ENCODE measurements around the gene SLC4A3. TPM values are rescaled to one million over a fixed set of nuclear protein-coding genes. Genes with fewer than 3 reads are reported as not detected.

SLC4A3 gene
- total and polyA plus RNA-seq, 2 of the 8 experiments (the other 6 are each of a cell fraction or from before 2014, with no cell fraction given) = 4.8 to 7.4 TPM

DNA sequence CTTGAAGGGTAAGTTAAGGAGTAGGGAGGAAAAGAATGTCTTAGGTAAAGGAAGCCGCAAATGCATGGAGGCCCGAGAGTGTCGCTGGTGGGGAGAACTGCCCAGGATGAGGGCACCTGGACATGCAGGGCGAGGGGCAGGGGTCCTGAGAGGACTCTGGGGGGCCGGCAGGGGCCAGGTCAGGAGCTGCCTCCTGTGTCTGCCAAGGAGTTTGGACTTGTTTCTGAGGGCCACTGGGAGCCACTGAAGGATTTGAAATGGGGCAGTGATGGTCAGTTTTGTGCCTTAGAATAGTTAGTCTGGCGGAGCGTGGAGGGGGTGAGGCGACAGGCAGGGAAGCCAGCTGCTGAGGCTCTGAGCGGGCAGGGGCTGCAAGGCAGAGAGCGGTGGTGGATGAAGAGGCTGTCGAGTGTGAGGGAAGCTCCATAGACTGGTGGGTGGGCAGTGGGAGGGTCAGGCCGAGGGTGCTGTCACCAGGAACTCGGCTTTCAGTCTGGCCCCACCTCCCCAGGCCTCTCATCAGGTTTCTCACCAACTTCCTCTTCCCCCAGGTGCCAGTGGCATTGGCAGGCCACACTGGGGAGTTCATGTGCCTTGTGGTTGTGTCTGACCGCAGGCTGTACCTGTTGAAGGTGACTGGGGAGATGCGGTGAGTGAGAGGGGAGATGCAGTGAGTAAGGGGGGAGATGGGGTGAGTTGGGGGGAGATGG, 14.7 kb upstream of the SLC4A3 start:
- CTCF ChIA-PET (ENCODE audit: partially characterized antibody) = interaction anchor here (0.7 to 18.7 kb wide), 8 partner anchors 10 to 118 kb away, joined by 3 to 356 read pairs (median 4); partner anchors contain the start of gene SLC4A3
- Histone ChIP-seq H2BK12ac (ENCODE audit: low read depth, low read length) (no peak overlapping the region), H3K4me3 (ENCODE audit: extremely low read depth in 1 of 4, insufficient read depth in 2 of 4, low read depth in 3 of 4, low read length in 4 of 4) (no peak overlapping the region), H3K79me2 (ENCODE audit: control insufficient read depth in 1 of 2, insufficient read depth in 2 of 2, low read length in 2 of 2) (no peaks in the 10 kb centered on the region), H4K20me1 (replicated peaks in 1 of 2; ENCODE audit: control insufficient read depth in 1 of 2, insufficient read depth in 2 of 2, low read length in 2 of 2) (peaks cover 0 to 3% of the 10 kb centered on the region in 2 experiments), H2AK5ac (ENCODE audit: low read depth, low read length) (no peak overlapping the region), H3K36me3 (ENCODE audit: control insufficient read depth in 2 of 4, insufficient read depth in 4 of 4, low read length in 3 of 4) (peaks cover 0 to 6% (median 2%) of the 10 kb centered on the region in 4 experiments; a peak in 5 of 8 replicates), H3K23me2 (ENCODE audit: low read depth, low read length) (no peaks in the 10 kb centered on the region), H3K9ac (replicated peaks in 1 of 4; ENCODE audit: extremely low read depth in 1 of 4, low read depth in 3 of 4, low read length in 3 of 4) (no peak overlapping the region), H3K79me1 (ENCODE audit: low read depth, low read length) (no peaks in the 10 kb centered on the region; the same call in 1 of the 2 replicates), H3K4me2 (ENCODE audit: insufficient read depth in 1 of 2, low read depth in 2 of 2, low read length in 2 of 2) (no peak overlapping the region), H2AFZ (ENCODE audit: low read length) (no peak overlapping the region), H2BK20ac (ENCODE audit: low read length) (no peak overlapping the region), H4K5ac (ENCODE audit: insufficient read length, low read depth, low read length) (no peak overlapping the region), H3K4me1 (replicated peaks in 1 of 4; ENCODE audit: control insufficient read depth in 3 of 4, insufficient read depth in 4 of 4, low read length in 3 of 4) (no peaks in the 10 kb centered on the region; a peak in 1 of 7 replicates), H3K4ac (replicated peaks; ENCODE audit: insufficient read length, low read depth, low read length) (no peak overlapping the region), H3K27me3 (replicated peaks in 1 of 4; ENCODE audit: control insufficient read depth in 3 of 4, extremely low read depth in 1 of 4, insufficient read depth in 3 of 4, low read length in 3 of 4) (no peaks in the 10 kb centered on the region), H3K27ac (ENCODE audit: low read depth, low read length) (no peak overlapping the region), H4K8ac (ENCODE audit: extremely low read depth, insufficient read depth, low read length) (no peak overlapping the region), H3K9me3 (ENCODE audit: insufficient read depth in 2 of 2, low read depth in 1 of 2, low read length in 1 of 2) (no peaks in the 10 kb centered on the region), H2BK5ac (ENCODE audit: low read depth, low read length) (no peak overlapping the region), H3K23ac (ENCODE audit: insufficient read length) (no peak overlapping the region), H2BK15ac (ENCODE audit: low read length) (no peak overlapping the region), H2BK120ac (replicated peaks; ENCODE audit: low read depth, low read length) (no peak overlapping the region), H3K18ac (ENCODE audit: extremely low read depth, low read length) (no peak overlapping the region), H4K91ac (replicated peaks; ENCODE audit: insufficient read length, low read length) (no peak overlapping the region), H3K56ac (replicated peaks; ENCODE audit: insufficient read length, low read depth, low read length) (no peak overlapping the region), H3K14ac (ENCODE audit: insufficient read length) (no peak overlapping the region)
- FAIRE-seq (no peak), DNase-seq (ENCODE audit: low read depth in 1 of 2, low spot score in 2 of 2) (no peak)
- WGBS, 2 experiments (ENCODE audit: extremely low coverage in 1 of 2, insufficient coverage in 1 of 2, insufficient read length in 1 of 2, insufficient replicate concordance in 2 of 2, low coverage in 1 of 2, low lambda C conversion rate in 2 of 2, missing lambda C conversion rate in 1 of 2) = 86% methylated on average over 13 of the region's 15 CpGs; no CpG with 5 or more reads in 1 of the 2 experiments
- POLR2A ChIA-PET (ENCODE audit: partially characterized antibody) = interaction anchor here (1.0 to 2.1 kb wide), 7 partner anchors 10 to 62 kb away, joined by 3 to 6 read pairs (median 4); partner anchors contain the start of genes INHA, OBSL1 and STK11IP
- TF ChIP-seq JUN (IDR thresholded peaks at IDR 0.05; ENCODE audit: low read depth, low read length) (no peak), MAFK (IDR thresholded peaks at IDR 0.05; ENCODE audit: low read depth, low read length) (no peak), BCL11A (IDR thresholded peaks at IDR 0.05; ENCODE audit: low read depth in 2 of 2, low read length in 2 of 2) (no peak), GABPA (IDR thresholded peaks at IDR 0.05; ENCODE audit: borderline replicate concordance, insufficient read depth, low read length) (no peak), SAP30 (IDR thresholded peaks at IDR 0.05; ENCODE audit: insufficient read depth, insufficient replicate concordance, low read length) (no peak), EP300 (IDR thresholded peaks at IDR 0.05; ENCODE audit: borderline replicate concordance in 1 of 2, low read depth in 2 of 2, low read length in 2 of 2) (no peak), CBX5 (IDR thresholded peaks at IDR 0.05; ENCODE audit: low read depth, low read length) (no peak), POLR2AphosphoS5 (IDR thresholded peaks at IDR 0.05; ENCODE audit: low read depth, low read length) (no peak), GTF2F1 (IDR thresholded peaks at IDR 0.05; ENCODE audit: borderline replicate concordance, low read depth, low read length) (no peak), CBX8 (IDR thresholded peaks at IDR 0.05; ENCODE audit: borderline replicate concordance, low read depth, low read length) (no peak), NANOG (IDR thresholded peaks at IDR 0.05; ENCODE audit: insufficient read depth, low read depth, low read length, poor library complexity, severe bottlenecking) (no peak), NRF1 (IDR thresholded peaks at IDR 0.05; ENCODE audit: low read depth, low read length) (no peak)
